GM19238 (cell line): Measurements from ENCODE around the gene PTPRT.

Source experiments
- DNase-seq: peaks from one replicate; pipeline ENCODE4 v3.0.0; 2011; ENCODE audit warnings: low spot score; ENCODE audit not compliant: insufficient read length

Gene PTPRT

DNA sequence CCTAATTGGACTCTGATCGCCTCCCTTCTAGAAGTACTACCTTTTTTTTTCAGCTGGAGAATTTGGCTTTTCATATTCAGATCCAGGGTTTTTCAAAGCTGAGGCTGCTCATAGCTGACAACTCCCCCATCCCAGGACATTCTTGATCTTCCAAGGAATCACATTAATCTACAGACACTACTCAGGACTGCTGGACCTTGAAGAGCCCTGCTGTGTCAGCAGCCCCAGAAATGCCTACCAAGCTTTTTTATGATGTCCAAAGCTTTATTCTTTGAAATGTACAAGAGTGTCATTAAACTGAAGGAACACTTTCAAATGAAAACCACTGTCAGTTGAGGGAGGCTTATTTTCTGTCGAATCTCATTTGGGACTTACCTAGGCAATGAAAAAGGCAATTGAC, 704.1 kb downstream of the PTPRT start:
- DNase-seq: no peak

- DNase-seq: no peak
Measured at GRCh38 chr20:42484790-42485375, 704.8 kb downstream of the PTPRT start.

DNA sequence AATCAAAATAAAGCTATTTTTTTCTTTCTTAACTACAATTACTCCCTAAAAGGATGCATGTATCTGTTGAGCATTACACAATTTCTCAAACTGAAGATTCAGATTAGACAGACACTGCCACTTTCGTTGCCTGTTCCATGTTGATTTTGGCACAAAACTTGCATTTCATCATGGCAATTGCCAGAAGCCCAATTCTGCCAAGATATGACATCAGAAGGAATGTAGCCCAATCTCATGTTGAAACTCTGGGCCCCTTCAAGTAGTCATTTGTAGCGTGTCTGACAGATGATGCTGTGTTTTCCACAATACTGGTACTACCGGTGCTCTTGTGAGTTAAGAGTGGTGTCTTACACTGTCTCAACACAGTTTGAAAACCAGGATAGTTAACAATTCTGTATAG, 705.4 kb downstream of the PTPRT start:
- no peak for DNase-seq

GRCh38 chr20:42483730-42484303, 705.9 kb downstream of the PTPRT start:
- no peak for DNase-seq

DNA sequence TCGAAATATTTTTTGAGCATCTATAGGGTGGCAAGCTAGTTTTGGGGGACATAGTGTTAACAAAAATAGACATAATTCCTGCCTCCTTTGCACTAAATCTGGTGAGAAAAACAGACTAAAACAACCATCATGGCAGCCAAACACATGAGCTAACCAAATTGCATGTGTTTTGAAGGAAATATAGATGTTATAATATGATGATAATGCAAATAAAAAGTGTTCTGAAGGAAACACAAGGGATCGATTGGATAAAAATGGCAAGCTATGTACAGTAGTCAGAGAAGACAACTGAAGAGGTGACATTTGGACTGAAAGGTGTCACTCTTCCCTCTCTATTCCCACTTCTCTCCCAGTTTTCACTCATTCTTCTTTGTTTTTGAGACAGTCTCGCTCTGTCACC, 706.9 kb downstream of the PTPRT start:
- no peak for DNase-seq

- no peak for DNase-seq
Measured at GRCh38 chr20:42475773-42476172, 713.9 kb downstream of the PTPRT start.

DNA sequence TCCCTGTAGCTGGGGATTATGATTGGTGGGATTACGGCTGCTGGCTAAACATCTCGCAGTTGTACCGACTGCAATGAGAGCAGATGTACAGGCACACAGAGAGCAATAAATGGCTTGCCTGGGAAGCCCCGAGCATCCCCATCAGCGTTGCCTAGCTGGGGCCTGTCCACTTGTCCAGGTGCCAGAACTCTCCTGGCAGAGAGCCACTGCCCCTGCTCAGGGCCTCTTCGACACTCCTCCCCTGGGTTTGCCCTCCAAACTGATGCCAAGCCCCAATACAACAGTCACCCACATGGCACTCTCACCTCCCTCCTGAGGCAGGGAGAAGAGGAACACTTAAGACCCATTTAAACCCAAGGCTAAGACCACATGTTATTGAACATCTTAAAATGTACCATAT, 715.1 kb downstream of the PTPRT start:
- DNase-seq: no peak

GRCh38 chr20:42472198-42472597, 717.5 kb downstream of the PTPRT start:
- no peak for DNase-seq

DNA sequence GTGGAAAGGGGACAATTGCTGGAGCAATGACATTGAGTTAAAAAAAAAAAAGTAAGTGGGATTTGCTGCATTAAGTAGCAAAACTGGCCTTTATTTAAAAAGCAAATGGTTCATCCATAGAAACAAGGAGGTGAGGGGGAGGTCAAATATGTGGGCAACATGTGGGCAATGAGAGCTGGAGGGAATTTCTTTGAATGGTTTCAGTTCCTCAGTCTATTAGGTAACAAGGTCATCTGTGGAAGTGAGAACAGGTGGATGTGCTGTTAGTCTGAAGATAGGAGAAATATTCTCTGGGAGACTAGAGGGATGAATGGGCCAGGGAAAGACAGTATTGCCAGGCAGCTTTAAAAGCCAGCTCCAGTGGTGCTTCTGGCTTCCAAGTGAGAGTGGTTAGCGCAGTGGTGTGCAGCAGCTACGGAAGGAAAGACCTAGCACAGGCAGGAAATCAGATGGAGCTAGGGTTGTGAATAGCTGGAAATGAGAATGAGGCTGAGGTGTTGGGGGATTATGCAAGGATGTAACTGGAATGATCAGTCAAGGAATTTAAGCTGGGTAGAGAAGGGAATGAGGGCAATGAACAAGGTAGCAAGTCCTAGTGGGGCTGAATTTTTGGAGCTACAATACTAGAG, 727.6 kb downstream of the PTPRT start:
- DNase-seq: no peak

- DNase-seq: no peak
Measured at GRCh38 chr20:42461291-42461690, 728.4 kb downstream of the PTPRT start.

DNA sequence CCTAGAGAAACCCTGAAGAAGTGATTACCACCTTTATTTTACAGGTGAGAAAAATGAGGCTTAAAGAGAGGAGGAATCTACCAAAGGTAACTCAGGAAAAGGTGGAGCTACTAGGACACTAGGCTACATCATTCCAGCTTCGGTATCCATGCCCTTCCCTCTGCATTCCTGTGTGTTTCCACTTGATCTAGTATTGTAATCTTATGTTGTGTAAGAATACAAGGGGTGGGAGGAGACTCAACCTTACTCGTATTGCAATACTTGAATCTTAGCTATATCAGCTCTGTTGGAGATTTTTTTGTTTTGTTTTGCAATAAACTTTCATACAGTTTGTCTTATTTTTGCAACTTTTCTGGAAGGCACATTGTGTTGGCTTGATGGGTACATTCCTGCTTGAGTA, 742.4 kb downstream of the PTPRT start:
- no peak for DNase-seq

DNA sequence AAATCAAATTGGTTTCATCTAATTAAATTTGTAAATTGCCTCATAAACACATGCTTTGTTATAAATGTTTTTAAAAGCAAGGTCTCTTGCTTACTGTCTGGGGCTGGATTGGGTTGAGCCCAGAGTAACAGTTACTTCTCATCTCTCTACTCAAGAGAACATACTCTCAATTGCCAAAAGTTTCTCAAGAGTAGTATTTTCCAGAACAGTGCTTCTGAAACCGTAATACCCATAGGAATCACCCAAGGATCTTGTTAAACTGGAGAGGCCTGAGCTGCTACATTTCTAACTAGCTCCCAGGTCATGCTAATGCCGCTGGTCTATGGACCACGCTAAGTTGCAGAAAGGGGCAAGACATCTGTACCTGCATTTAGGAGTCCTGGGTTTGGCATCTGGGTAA, 744.9 kb downstream of the PTPRT start:
- DNase-seq: no peak

DNA sequence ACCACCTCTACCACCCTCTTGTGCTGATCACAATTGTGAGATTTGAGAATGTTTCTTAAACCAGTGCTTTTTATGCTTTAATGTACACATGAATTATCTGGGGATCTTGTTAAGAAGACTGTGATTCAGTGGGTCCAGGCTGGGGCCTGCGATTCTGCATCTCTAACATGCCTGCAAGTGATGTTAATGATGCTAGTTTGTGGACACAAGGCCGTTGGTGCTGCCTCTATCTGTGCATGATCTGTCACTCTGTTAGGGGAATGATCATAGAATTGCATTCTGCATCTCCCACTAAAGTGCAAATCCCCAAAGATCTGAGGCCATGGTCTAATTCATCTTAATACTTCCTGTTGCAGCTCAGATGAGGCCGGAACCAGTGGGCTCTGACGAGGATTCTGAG, 746.5 kb downstream of the PTPRT start:
- no peak for DNase-seq

DNA sequence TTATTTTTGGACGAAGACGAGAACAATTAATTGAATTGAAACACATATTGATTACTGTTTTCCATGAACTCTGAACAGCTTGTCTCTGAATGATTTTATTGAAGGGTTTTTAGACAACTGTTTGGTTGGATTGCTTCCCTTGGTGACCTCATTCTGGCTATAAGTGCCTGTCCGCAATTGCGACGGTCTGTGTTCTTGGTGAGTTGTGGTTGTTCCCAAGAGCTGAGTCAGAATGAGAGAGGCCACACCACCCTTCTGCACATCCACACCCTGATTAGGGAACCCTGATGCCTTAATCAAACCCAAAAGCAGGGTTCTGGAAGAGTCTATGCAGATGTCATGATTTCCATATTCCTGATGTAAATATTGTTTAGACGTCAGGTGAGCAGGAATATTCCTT, 747.0 kb downstream of the PTPRT start:
- DNase-seq: no peak

- DNase-seq: no peak
Measured at GRCh38 chr20:42441864-42442331, 747.8 kb downstream of the PTPRT start.

DNA sequence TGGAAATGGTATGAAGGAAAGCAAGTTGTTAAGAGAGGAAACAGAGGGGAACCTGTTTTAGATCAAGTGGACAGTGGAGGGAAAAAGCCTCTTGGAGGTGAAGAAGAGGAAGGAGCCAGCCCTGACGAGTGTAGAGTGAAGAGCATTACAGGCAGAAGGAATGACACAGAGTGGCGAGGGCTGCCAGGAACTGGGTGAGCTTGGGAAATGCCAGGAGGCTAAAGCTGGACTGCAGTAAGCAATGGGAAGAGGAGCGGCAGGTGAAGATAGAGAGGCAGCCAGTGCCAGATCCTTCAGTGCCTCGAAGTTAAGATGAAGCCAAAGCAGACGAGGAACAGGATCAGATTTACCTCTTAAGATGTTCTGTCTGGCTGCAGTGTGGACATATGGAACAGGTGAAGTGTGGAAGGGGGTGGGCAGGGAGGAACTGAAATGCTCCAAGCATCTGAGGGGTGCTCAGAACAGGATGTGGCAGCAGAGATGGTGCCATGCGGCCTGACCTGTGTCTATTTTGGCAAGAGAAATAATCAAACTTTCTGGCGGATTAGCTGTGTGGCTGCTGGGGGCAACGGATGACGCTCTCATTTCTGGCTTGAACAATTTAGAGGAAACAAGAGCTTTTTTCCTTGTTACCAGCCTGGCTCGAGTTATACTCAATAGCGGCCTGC, 748.4 kb downstream of the PTPRT start:
- no peak for DNase-seq

GRCh38 chr20:42435230-42435629, 754.5 kb downstream of the PTPRT start:
- peak; percentile 31 for DNase-seq

GRCh38 chr20:42432496-42433334, 757.0 kb downstream of the PTPRT start:
- DNase-seq: no peak

DNA sequence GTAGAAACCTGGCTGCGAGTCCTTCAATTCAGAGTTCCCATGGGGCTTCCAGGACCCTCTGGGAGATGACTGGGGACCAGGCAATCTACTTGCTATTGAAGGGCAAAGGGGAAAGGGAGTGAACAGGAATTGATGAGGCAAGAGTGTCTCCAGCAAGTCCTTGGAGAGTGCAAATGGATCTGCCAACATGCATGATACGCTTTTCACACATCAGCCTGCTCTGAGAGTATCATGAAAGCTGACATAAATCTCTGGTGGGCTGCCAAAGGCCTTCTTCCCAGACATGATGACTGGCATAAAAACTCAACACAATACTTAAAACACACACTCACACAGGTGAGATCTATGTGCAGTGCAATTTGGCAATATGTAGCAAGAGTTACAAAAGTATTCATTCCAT, 759.1 kb downstream of the PTPRT start:
- DNase-seq: no peak

- DNase-seq: no peak
Measured at GRCh38 chr20:42429761-42430458, 759.8 kb downstream of the PTPRT start.
